CD4-positive, alpha-beta memory T cell (primary cell): Measurements from ENCODE around the gene NR1H3. TPM values are rescaled to one million over a fixed set of nuclear protein-coding genes. Genes with fewer than 3 reads are reported as not detected.

Experiments
- CTCF ChIA-PET: fragments of 350-600 bp; sonication (Branson Sonifier 250); formaldehyde crosslinking; loops from one replicate; lab custom pipeline; 2021; ENCODE audit warnings: inconsistent platforms; ENCODE audit not compliant: partially characterized antibody; lab: Charles Lee
- POLR2A ChIA-PET: fragments of 350-600 bp; sonication (Branson Sonifier 250); formaldehyde crosslinking; loops from one replicate; lab custom pipeline; 2021; ENCODE audit not compliant: partially characterized antibody; lab: Charles Lee
- DNase-seq, 5 donors: peaks; one replicate each; pipeline versions ENCODE4 v3.0.0 to v3.0.0-alpha.2; 2020 to 2022; ENCODE audit warnings: mixed read lengths in 1 of 5
- H3K27ac ChIP-seq: one replicate; pipeline ENCODE4 v1.7.0; 2013; ENCODE audit warnings: low read depth, low read length
- H3K27me3 ChIP-seq: 2 replicates; pipeline ENCODE4 v1.7.0; 2013; ENCODE audit warnings: mild to moderate bottlenecking, low read length, moderate library complexity; ENCODE audit not compliant: insufficient read depth
- H3K36me3 ChIP-seq: 2 replicates; pipeline ENCODE4 v1.7.0; 2013; ENCODE audit warnings: mild to moderate bottlenecking, low read length, moderate library complexity; ENCODE audit not compliant: insufficient read depth
- H3K4me1 ChIP-seq: 2 replicates; pipeline ENCODE4 v1.7.0; 2013; ENCODE audit warnings: mild to moderate bottlenecking, low read length, moderate library complexity; ENCODE audit not compliant: insufficient read depth
- H3K4me3 ChIP-seq, 2 donors: one replicate each; pipeline ENCODE4 v1.7.0; 2013; ENCODE audit warnings: low read length in 2 of 2, mild to moderate bottlenecking in 1 of 2
- H3K9me3 ChIP-seq, 2 donors: one replicate each; pipeline ENCODE4 v1.7.0; 2013; ENCODE audit warnings: low read length in 2 of 2, control low read depth in 1 of 2; ENCODE audit not compliant: control insufficient read depth in 1 of 2
- H3K27ac Mint-ChIP-seq, 7 donors: one replicate each; pipeline ENCODE4 v1.8.0; 2020 to 2021; ENCODE audit warnings: mixed read lengths in 7 of 7, mild to moderate bottlenecking in 6 of 7, inconsistent platforms in 3 of 7, moderate library complexity in 3 of 7
- H3K27me3 Mint-ChIP-seq, 2 donors: one replicate each; pipeline ENCODE4 v1.8.0; 2020 to 2021; ENCODE audit warnings: mixed read lengths in 2 of 2
- H3K36me3 Mint-ChIP-seq, 2 donors: one replicate each; pipeline ENCODE4 v1.8.0; 2020 to 2021; ENCODE audit warnings: mixed read lengths in 2 of 2, inconsistent platforms in 1 of 2, mild to moderate bottlenecking in 1 of 2
- H3K4me1 Mint-ChIP-seq, 4 donors: one replicate each; pipeline ENCODE4 v1.8.0; 2020 to 2021; ENCODE audit warnings: mixed read lengths in 4 of 4, mild to moderate bottlenecking in 1 of 4
- H3K4me3 Mint-ChIP-seq, 8 donors: one replicate each; pipeline ENCODE4 v1.8.0; 2020 to 2021; ENCODE audit warnings: mixed read lengths in 8 of 8, mild to moderate bottlenecking in 7 of 8, moderate library complexity in 6 of 8, inconsistent platforms in 3 of 8
- H3K9me3 Mint-ChIP-seq, 8 donors: one replicate each; pipeline ENCODE4 v1.8.0; 2020 to 2021; ENCODE audit warnings: mixed read lengths in 8 of 8, mild to moderate bottlenecking in 5 of 8, inconsistent platforms in 3 of 8, moderate library complexity in 1 of 8
- intact Hi-C: fragments of 100-400 bp; cut with micrococcal nuclease; formaldehyde crosslinking; loops from one replicate; pipeline ENCODE4 v1.15.1; 2023
- polyA plus RNA-seq, 2 donors: library from polyadenylated mRNA; unstranded; fragments of 300-500 nt; fragmentation: Illumina TruSeq; gene quantifications; one replicate each; pipeline ENCODE4 v1.2.3, GENCODE V29; 2021
- total RNA-seq, 2 experiments: library from RNA; stranded (reverse); gene quantifications; one replicate each; pipeline ENCODE4 v1.2.3, GENCODE V29; 2021

The NR1H3 gene
- total and polyA plus RNA-seq, 4 experiments from 2014 or later, result 3.3 to 20.0 (median 12.8) TPM

DNA sequence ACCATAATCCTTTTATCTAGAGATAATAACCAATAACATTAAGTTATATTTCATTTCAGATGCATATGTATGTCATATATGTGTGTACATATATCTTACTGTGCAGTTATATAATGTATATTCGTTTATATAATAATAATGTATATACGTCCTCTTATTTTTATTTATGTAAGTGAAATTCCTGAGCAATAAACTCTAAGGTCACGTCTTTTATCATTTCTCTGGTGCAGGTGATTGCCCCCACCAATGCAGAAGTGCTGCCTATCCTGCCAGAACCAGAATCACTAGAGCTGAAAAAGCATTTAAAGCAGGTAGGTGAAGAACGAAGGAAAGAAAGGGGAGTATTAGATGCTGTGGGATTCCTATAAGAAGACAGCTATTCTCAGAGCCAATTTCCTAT, 21.0 kb downstream of the NR1H3 start:
- POLR2A ChIA-PET, result no interaction called here
- H3K4me1 ChIP-seq, result no peaks in the 10 kb centered on the region
- intact Hi-C loops, result no loop called here
- no peak overlapping the region for H3K4me3 ChIP-seq
- Mint-ChIP-seq H3K27ac (no peak overlapping the region), H3K4me1 (peaks cover 7 to 11% (median 9%) of the 10 kb centered on the region in 4 donors), H3K36me3 (peaks cover 54 to 81% of the 10 kb centered on the region in 2 donors), H3K27me3 (no peaks in the 10 kb centered on the region), H3K9me3 (no peaks in the 10 kb centered on the region), H3K4me3 (no peak overlapping the region)
- DNase-seq, result no peak
- H3K27me3 ChIP-seq, result no peaks in the 10 kb centered on the region
- no peak overlapping the region for H3K27ac ChIP-seq
- CTCF ChIA-PET, result no interaction called here
- H3K36me3 ChIP-seq, result peaks cover 85% of the 10 kb centered on the region
- H3K9me3 ChIP-seq, result no peaks in the 10 kb centered on the region

DNA sequence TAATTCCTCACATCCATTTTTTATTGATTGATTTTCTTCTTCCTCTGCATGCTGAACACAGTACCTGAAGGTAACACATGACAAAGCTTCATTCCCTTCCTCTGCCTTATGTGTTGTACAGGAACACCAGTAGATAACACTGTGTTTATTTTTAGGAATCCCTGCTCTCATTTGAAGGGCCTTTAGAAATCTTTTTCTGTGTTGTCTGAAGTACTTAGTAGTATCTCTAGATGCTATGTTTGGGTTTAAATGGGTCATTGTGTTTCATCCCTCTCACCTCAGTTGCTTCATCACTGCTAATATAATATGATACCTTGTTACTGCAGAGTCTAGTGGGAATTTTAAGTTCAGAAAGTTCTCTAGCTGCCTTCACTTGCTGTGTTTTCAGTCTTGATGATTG, 22.3 kb downstream of the NR1H3 start:
- intact Hi-C loops, result no loop called here
- H3K36me3 Mint-ChIP-seq, result peaks cover 60 to 81% of the 10 kb centered on the region in 2 donors

DNA sequence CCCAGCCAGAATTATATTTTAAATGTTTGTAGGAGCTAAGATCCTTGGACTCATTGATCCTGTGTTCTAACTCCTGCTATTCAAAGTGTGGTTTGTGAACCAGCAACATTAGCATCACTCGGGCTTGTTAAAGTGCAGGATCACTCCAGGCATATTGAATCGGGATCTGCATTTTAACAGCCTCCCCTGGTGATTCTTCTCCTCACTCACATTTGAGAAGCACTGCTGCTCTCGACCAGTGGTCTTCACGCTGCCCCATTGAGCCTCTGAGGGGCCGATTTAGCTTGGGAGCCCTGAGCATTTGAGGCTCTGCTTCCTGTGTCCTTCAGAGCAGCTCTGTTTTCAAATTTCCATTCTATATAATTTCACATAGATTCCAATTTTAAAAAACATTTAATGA, 23.1 kb downstream of the NR1H3 start:
- H3K9me3 Mint-ChIP-seq, result no peaks in the 10 kb centered on the region
- intact Hi-C loops, result no loop called here
- DNase-seq, result no peak
- H3K4me1 Mint-ChIP-seq, result peaks cover 0 to 4% (median 2%) of the 10 kb centered on the region in 4 donors
- ChIA-PET POLR2A (interaction anchor here (0.8 kb wide), 1 partner anchor 9 kb away, joined by 3 read pairs; no protein-coding TSS in a partner anchor), CTCF (interaction anchor here (1.2 kb wide), 1 partner anchor 47 kb away, joined by 3 read pairs; no protein-coding TSS in a partner anchor)
- peaks cover 61 to 82% of the 10 kb centered on the region in 2 donors for H3K36me3 Mint-ChIP-seq
- H3K4me3 Mint-ChIP-seq, result no peak overlapping the region
- no peak overlapping the region for H3K27ac Mint-ChIP-seq
- H3K27me3 Mint-ChIP-seq, result no peaks in the 10 kb centered on the region
- no peaks in the 10 kb centered on the region for H3K27me3 ChIP-seq
- no peak overlapping the region for H3K4me3 ChIP-seq
- H3K4me1 ChIP-seq, result no peaks in the 10 kb centered on the region
- peaks cover 85% of the 10 kb centered on the region for H3K36me3 ChIP-seq
- H3K9me3 ChIP-seq, result no peaks in the 10 kb centered on the region
- no peak overlapping the region for H3K27ac ChIP-seq

More for the DNA sequence above, 22.3 kb downstream of the NR1H3 start:
- Mint-ChIP-seq H3K9me3 (no peaks in the 10 kb centered on the region), H3K27me3 (no peaks in the 10 kb centered on the region), H3K27ac (peak overlapping the region in 2 of 7 donors; percentile 25 to 50), H3K4me3 (no peak overlapping the region), H3K4me1 (peaks cover 0 to 4% (median 2%) of the 10 kb centered on the region in 4 donors)
- Histone ChIP-seq H3K36me3 (peaks cover 85% of the 10 kb centered on the region), H3K27me3 (no peaks in the 10 kb centered on the region), H3K9me3 (no peaks in the 10 kb centered on the region), H3K4me1 (no peaks in the 10 kb centered on the region), H3K4me3 (no peak overlapping the region), H3K27ac (no peak overlapping the region)
- ChIA-PET CTCF (interaction anchor here (1.2 kb wide), 1 partner anchor 46 kb away, joined by 3 read pairs; no protein-coding TSS in a partner anchor), POLR2A (no interaction called here)
- no peak for DNase-seq

DNA sequence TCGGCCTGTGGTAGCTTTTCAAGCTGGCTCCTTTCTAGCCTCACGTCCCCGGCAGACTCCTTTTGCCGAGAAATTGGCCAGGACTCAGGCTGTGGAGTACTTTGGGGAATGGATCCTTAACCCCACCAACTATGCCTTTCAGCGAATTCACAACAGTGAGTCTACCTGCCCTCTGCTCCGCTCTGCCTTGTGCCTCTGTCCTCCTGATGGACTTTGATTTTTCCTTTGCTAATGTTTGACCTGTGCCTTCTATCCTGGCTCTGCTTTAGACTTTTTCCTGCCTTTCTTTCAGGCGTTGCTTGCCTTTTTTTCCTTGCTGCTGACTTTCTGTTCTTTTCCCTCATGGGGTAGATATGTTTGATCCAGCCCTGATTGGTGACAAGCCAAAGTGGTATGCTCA, 24.7 kb downstream of the NR1H3 start:
- CTCF ChIA-PET, result no interaction called here
- H3K36me3 ChIP-seq, result peaks cover 79% of the 10 kb centered on the region
- Mint-ChIP-seq H3K4me3 (no peak overlapping the region), H3K27ac (peak overlapping the region in 2 of 7 donors; percentile 29 to 47), H3K9me3 (no peaks in the 10 kb centered on the region), H3K36me3 (peaks cover 58 to 80% of the 10 kb centered on the region in 2 donors), H3K4me1 (peaks cover 0 to 2% (median under 1%) of the 10 kb centered on the region in 4 donors), H3K27me3 (no peaks in the 10 kb centered on the region)
- no peak for DNase-seq
- no peak overlapping the region for H3K4me3 ChIP-seq
- POLR2A ChIA-PET, result interaction anchor here (1.3 kb wide), 1 partner anchor 12 kb away, joined by 3 read pairs; no protein-coding TSS in a partner anchor
- intact Hi-C loops, result no loop called here
- H3K27me3 ChIP-seq, result no peaks in the 10 kb centered on the region
- H3K27ac ChIP-seq, result no peak overlapping the region
- H3K9me3 ChIP-seq, result no peaks in the 10 kb centered on the region
- no peaks in the 10 kb centered on the region for H3K4me1 ChIP-seq

DNA sequence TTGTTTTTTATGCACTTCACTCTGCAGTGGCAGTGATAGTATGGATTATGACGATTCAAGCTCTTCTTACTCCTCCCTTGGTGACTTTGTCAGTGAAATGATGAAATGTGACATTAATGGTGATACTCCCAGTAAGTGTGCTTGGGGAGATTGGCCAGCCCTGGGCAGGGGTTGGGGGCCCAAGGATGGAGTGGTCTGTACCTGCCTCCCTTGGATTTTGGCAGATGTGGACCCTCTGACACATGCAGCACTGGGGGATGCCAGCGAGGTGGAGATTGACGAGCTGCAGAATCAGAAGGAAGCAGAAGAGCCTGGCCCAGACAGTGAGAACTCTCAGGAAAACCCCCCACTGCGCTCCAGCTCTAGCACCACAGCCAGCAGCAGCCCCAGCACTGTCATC, 26.4 kb downstream of the NR1H3 start:
- Histone ChIP-seq H3K9me3 (no peaks in the 10 kb centered on the region), H3K4me1 (no peaks in the 10 kb centered on the region), H3K4me3 (no peak overlapping the region), H3K27ac (no peak overlapping the region), H3K36me3 (peaks cover 78% of the 10 kb centered on the region), H3K27me3 (no peaks in the 10 kb centered on the region)
- POLR2A ChIA-PET, result no interaction called here
- CTCF ChIA-PET, result no interaction called here
- Mint-ChIP-seq H3K4me3 (no peak overlapping the region), H3K4me1 (peaks cover 0 to 2% (median under 1%) of the 10 kb centered on the region in 4 donors), H3K27me3 (no peaks in the 10 kb centered on the region), H3K27ac (peak overlapping the region in 2 of 7 donors; percentile 8 to 13), H3K36me3 (peaks cover 58 to 80% of the 10 kb centered on the region in 2 donors), H3K9me3 (no peaks in the 10 kb centered on the region)
- intact Hi-C loops, result no loop called here
- no peak for DNase-seq

DNA sequence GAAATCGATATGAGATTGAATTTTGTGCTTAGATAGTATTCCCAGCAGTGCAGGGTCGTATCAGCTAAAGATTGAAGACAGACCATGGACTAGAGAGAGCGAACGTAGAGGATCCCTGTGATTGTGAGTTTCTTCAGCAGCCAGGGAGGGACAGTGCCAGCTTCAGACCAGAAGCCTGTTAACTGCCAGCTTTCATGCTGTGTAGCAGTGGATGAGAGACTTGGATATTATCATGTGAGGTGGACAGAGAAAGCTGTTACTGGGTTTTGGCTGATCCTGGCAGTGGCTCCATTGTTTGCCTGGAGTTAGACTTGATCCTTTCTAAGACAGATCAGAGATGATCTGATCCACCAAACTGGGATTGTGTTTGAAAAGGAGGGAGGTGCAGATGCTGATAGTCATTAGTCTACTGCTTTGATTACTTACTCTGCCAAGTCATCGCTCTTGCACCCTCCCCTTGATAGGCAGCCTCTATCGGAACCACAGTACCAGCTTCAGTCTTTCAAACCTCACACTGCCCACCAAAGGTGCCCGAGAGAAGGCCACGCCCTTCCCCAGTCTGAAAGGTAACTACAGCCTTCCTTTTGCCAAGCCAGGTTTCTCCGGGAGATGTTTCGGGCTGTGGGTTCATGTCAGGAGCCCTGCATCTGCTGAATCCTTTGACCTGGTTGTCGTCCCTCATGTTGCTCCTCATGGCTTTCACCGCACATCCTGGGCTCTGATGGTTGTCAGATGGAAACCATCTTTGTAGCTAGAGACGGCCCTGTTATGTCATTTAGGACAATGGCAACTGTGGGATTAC, 28.4 kb downstream of the NR1H3 start:
- no peaks in the 10 kb centered on the region for H3K9me3 Mint-ChIP-seq
- no peaks in the 10 kb centered on the region for H3K9me3 ChIP-seq
- CTCF ChIA-PET, result no interaction called here
- H3K27me3 ChIP-seq, result no peaks in the 10 kb centered on the region
- no peaks in the 10 kb centered on the region for H3K4me1 ChIP-seq
- peaks cover 0 to 1% (median 0%) of the 10 kb centered on the region in 4 donors for H3K4me1 Mint-ChIP-seq
- intact Hi-C loops, result no loop called here
- H3K4me3 ChIP-seq, result no peak overlapping the region
- H3K27me3 Mint-ChIP-seq, result no peaks in the 10 kb centered on the region
- POLR2A ChIA-PET, result interaction anchor here (1.3 kb wide), 1 partner anchor 38 kb away, joined by 4 read pairs; the partner anchor contains the start of gene ACP2
- peak overlapping the region in 3 of 7 donors; percentile 25 to 63 (median 46) for H3K27ac Mint-ChIP-seq
- no peak for DNase-seq
- no peak overlapping the region for H3K4me3 Mint-ChIP-seq
- peaks cover 80% of the 10 kb centered on the region for H3K36me3 ChIP-seq
- H3K27ac ChIP-seq, result no peak overlapping the region
- H3K36me3 Mint-ChIP-seq, result peaks cover 70 to 84% of the 10 kb centered on the region in 2 donors

DNA sequence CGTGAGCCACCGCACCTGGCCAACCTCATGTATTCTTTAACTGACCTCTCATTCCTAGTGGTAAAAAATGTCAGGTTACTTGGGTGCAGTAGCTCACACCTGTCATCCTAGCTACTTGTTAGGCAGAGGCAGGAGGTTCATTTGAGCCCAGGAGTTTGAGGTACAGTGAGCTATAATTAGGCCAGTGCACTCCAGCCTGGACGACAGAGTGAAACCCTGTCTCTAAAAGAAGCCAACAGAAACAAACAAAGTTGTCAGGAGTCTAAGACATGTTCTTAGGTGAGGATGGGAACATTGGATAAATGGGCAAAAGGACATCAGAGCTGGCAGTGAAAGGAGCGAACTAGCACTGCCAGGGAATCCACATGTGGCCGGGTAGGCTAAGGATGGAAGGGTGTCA, 30.3 kb downstream of the NR1H3 start:
- Mint-ChIP-seq H3K4me1 (no peaks in the 10 kb centered on the region), H3K36me3 (peaks cover 75 to 88% of the 10 kb centered on the region in 2 donors), H3K4me3 (no peak overlapping the region), H3K27me3 (no peaks in the 10 kb centered on the region), H3K27ac (peak overlapping the region in 1 of 7 donors; percentile 19), H3K9me3 (no peaks in the 10 kb centered on the region)
- intact Hi-C loops, result no loop called here
- POLR2A ChIA-PET, result interaction anchor here (1.1 to 1.6 kb wide), 2 partner anchors 17 to 29 kb away, joined by 3 to 6 read pairs; no protein-coding TSS in a partner anchor
- Histone ChIP-seq H3K27ac (no peak overlapping the region), H3K9me3 (no peaks in the 10 kb centered on the region), H3K4me1 (no peaks in the 10 kb centered on the region), H3K4me3 (no peak overlapping the region), H3K27me3 (no peaks in the 10 kb centered on the region), H3K36me3 (peaks cover 83% of the 10 kb centered on the region)
- DNase-seq, result no peak
- CTCF ChIA-PET, result no interaction called here
